Common myeloid progenitor, CD34-positive (primary cell): ENCODE results near the gene DIDO1. TPM values are rescaled to one million over a fixed set of nuclear protein-coding genes. Genes with fewer than 3 reads are reported as not detected.

Experiments
- CTCF ChIA-PET: fragments of 350-600 bp; sonication (Branson Sonifier 250); formaldehyde crosslinking; loops from one replicate; lab custom pipeline; 2021; ENCODE audit warnings: antibody characterized with exemption; lab: Charles Lee
- POLR2A ChIA-PET: fragments of 350-600 bp; sonication (Branson Sonifier 250); formaldehyde crosslinking; loops from one replicate; lab custom pipeline; 2021; ENCODE audit warnings: antibody characterized with exemption; lab: Charles Lee
- DNase-seq, 3 donors: peaks; one replicate each; pipeline versions ENCODE4 v3.0.0 to v3.0.0-alpha.2; 2013
- H3K27ac ChIP-seq, 2 experiments: 1 replicate in 1 of 2; 2 replicates in 1 of 2; pipeline ENCODE4 v1.7.0; 2013; ENCODE audit warnings: inconsistent platforms in 2 of 2, low read length in 2 of 2, mild to moderate bottlenecking in 2 of 2, low read depth in 1 of 2, moderate library complexity in 1 of 2; ENCODE audit not compliant: severe bottlenecking in 2 of 2, insufficient read depth in 1 of 2, poor library complexity in 1 of 2
- H3K27me3 ChIP-seq, 5 experiments: replicated peaks in 2 of 5; 1 replicate in 3 of 5; 2 replicates in 2 of 5; pipeline versions ENCODE4 v1.6.1 to v1.7.0; 2013; ENCODE audit warnings: low read length in 4 of 5, mild to moderate bottlenecking in 2 of 5, moderate library complexity in 2 of 5, inconsistent platforms in 1 of 5; ENCODE audit not compliant: insufficient read depth in 5 of 5, control insufficient read depth in 4 of 5
- H3K36me3 ChIP-seq, 4 experiments: 1 replicate in 2 of 4; 2 replicates in 2 of 4; pipeline versions ENCODE4 v1.6.1 to v1.7.0; 2013; ENCODE audit warnings: low read length in 3 of 4, control low read depth in 1 of 4, mild to moderate bottlenecking in 1 of 4; ENCODE audit not compliant: control insufficient read depth in 4 of 4, insufficient read depth in 4 of 4
- H3K4me1 ChIP-seq, 4 experiments: 1 replicate in 3 of 4; 2 replicates in 1 of 4; pipeline versions ENCODE4 v1.6.1 to v1.7.1; 2013; ENCODE audit warnings: low read length in 3 of 4, mild to moderate bottlenecking in 3 of 4, control low read depth in 1 of 4, inconsistent platforms in 1 of 4, moderate library complexity in 1 of 4; ENCODE audit not compliant: control insufficient read depth in 4 of 4, insufficient read depth in 4 of 4; ENCODE audit errors: control extremely low read depth in 1 of 4
- H3K4me3 ChIP-seq, 7 experiments: 1 replicate in 4 of 7; 2 replicates in 3 of 7; pipeline versions ENCODE4 v1.5.1 to v1.7.0; 2013; ENCODE audit warnings: mild to moderate bottlenecking in 7 of 7, low read length in 6 of 7, moderate library complexity in 6 of 7, inconsistent platforms in 2 of 7, low read depth in 2 of 7, control low read depth in 1 of 7; ENCODE audit not compliant: insufficient read depth in 4 of 7, control insufficient read depth in 1 of 7; ENCODE audit errors: extremely low read depth in 1 of 7
- H3K9me3 ChIP-seq, 5 experiments: 1 replicate in 4 of 5; 2 replicates in 1 of 5; pipeline versions ENCODE4 v1.6.1 to v1.7.1; 2013; ENCODE audit warnings: low read length in 4 of 5, mild to moderate bottlenecking in 2 of 5, inconsistent platforms in 1 of 5, low read depth in 1 of 5, moderate library complexity in 1 of 5; ENCODE audit not compliant: control insufficient read depth in 4 of 5, insufficient read depth in 2 of 5; ENCODE audit errors: control extremely low read depth in 1 of 5
- WGBS: methylation state at CpG from one replicate; pipeline ENCODE4 v1.1.5; 2013; ENCODE audit not compliant: insufficient coverage; 5-methylcytosine and 5-hydroxymethylcytosine counted together
- polyA plus RNA-seq: library from polyadenylated mRNA; unstranded; fragments of 120-200 nt; gene quantifications from one replicate; pipeline ENCODE4 v1.2.1, GENCODE V29; 2013

Gene DIDO1
- 36.4 TPM for polyA plus RNA-seq

- H3K4me3 ChIP-seq: peak within 1 kb of the TSS; percentile 74 to 97 (median 93)
- POLR2A ChIA-PET: interaction anchor here (1.6 to 2.1 kb wide), 2 partner anchors 11 to 12 kb away, joined by 6 to 9 read pairs; partner anchors contain the start of gene GID8
- H3K27ac ChIP-seq: peak within 1 kb of the TSS; percentile 91 to 95
- DNase-seq: peak; percentile 84 to 88 (median 87)
- H3K9me3 ChIP-seq: no peaks in the 10 kb centered on the region
- CTCF ChIA-PET: interaction anchor here (0.7 to 5.4 kb wide), 13 partner anchors 9 to 83 kb away, joined by 3 to 41 read pairs (median 5); partner anchors contain the start of gene GID8
- H3K36me3 ChIP-seq: peaks cover 0 to 7% (median 0%) of the 10 kb centered on the region in 4 experiments
- under 1% methylated on average over 56 of the region's 92 CpGs for WGBS
- H3K4me1 ChIP-seq: peaks cover 20 to 78% (median 60%) of the 10 kb centered on the region in 4 experiments
- no peaks in the 10 kb centered on the region for H3K27me3 ChIP-seq
These were observed at the start of gene DIDO1 for GRCh38 chr20:62926229-62927127. Gene DIDO1, minus strand, starts transcription at chr20:62926505.

- H3K27ac ChIP-seq: no peak overlapping the region
- no peak for DNase-seq
- ChIA-PET CTCF (interaction anchor here (1.0 to 1.6 kb wide), 3 partner anchors 9 to 72 kb away, joined by 3 to 5 read pairs (median 5); no protein-coding TSS in a partner anchor), POLR2A (interaction anchor here (1.0 kb wide), 1 partner anchor 31 kb away, joined by 3 read pairs; no protein-coding TSS in a partner anchor)
- WGBS: 82% methylated on average over 8 of the region's 10 CpGs
- no peaks in the 10 kb centered on the region for H3K36me3 ChIP-seq
- no peak overlapping the region for H3K4me3 ChIP-seq
- peaks cover 0 to 46% (median 28%) of the 10 kb centered on the region in 5 experiments for H3K27me3 ChIP-seq
- no peaks in the 10 kb centered on the region for H3K9me3 ChIP-seq
- peaks cover 3 to 57% (median 43%) of the 10 kb centered on the region in 4 experiments for H3K4me1 ChIP-seq
These were observed 49.0 kb upstream of the DIDO1 start for GRCh38 chr20:62975251-62975760.

- WGBS: 10% methylated on average over 36 of the region's 48 CpGs
- Histone ChIP-seq H3K4me3 (peak overlapping the region in 1 of 7 experiments; percentile 40), H3K27ac (no peak overlapping the region), H3K27me3 (peaks cover 0 to 42% (median 20%) of the 10 kb centered on the region in 5 experiments), H3K36me3 (no peaks in the 10 kb centered on the region), H3K9me3 (no peaks in the 10 kb centered on the region), H3K4me1 (peaks cover 0 to 39% (median 21%) of the 10 kb centered on the region in 4 experiments)
- ChIA-PET POLR2A (interaction anchor here (0.6 to 1.4 kb wide), 3 partner anchors 12 to 33 kb away, joined by 3 to 10 read pairs (median 3); partner anchors contain the start of gene BHLHE23), CTCF (interaction anchor here (0.6 to 1.8 kb wide), 16 partner anchors 8 to 207 kb away, joined by 3 to 16 read pairs (median 3); no protein-coding TSS in a partner anchor)
- DNase-seq: no peak
These were observed 46.8 kb upstream of the DIDO1 start for GRCh38 chr20:62972845-62973745.

- peaks cover 0 to 42% (median 20%) of the 10 kb centered on the region in 5 experiments for H3K27me3 ChIP-seq
- H3K27ac ChIP-seq: no peak overlapping the region
- H3K9me3 ChIP-seq: no peaks in the 10 kb centered on the region
- WGBS: 3% methylated on average over 31 of the region's 38 CpGs
- peaks cover 0 to 30% (median 13%) of the 10 kb centered on the region in 4 experiments for H3K4me1 ChIP-seq
- H3K36me3 ChIP-seq: peaks cover 0 to 8% (median 2%) of the 10 kb centered on the region in 4 experiments
- DNase-seq: peak; percentile 85 to 91 (median 91)
- H3K4me3 ChIP-seq: peak overlapping the region in 2 of 7 experiments; percentile 4 to 40
- ChIA-PET CTCF (interaction anchor here (0.6 to 1.8 kb wide), 15 partner anchors 8 to 208 kb away, joined by 3 to 16 read pairs (median 3); no protein-coding TSS in a partner anchor), POLR2A (interaction anchor here (0.6 to 1.4 kb wide), 3 partner anchors 13 to 33 kb away, joined by 3 to 10 read pairs (median 3); partner anchors contain the start of gene BHLHE23)
These were observed 45.9 kb upstream of the DIDO1 start for GRCh38 chr20:62971950-62972844.

DNA sequence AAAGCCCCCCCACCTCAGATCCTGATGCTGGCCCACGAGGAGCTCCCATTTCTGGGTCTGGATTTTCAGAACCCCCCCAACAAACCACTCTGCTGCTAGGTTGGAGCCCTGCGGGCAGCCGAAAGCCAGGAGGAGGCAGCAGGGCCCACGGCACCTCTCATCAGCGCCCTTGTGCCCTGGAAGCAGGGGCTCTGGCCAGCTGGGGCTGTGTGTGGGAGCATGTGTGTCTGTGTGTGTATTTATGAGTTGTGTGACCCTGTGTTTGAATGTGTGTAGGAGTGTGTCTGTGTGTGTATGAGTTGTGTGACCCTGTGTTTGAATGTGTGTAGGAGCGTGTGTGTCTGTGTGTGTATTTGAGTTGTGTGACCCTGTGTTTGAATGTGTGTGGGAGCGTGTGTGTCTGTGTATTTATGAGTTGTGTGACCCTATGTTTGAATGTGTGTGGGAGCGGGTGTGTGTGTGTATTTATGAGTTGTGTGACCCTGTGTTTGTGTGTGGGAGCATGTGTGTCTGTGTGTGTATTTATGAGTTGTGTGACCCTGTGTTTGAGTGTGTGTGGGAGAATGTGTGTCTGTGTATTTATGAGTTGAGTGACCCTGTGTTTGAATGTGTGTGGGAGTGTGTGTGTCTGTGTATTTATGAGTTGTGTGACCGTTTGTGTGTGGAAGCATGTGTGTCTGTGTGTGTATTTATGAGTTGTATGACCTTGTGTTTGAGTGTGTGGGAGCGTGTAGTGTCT, 45.1 kb upstream of the DIDO1 start:
- no peak for DNase-seq
- peaks cover 0 to 42% (median 20%) of the 10 kb centered on the region in 5 experiments for H3K27me3 ChIP-seq
- H3K27ac ChIP-seq: no peak overlapping the region
- peaks cover 0 to 24% (median 12%) of the 10 kb centered on the region in 4 experiments for H3K4me1 ChIP-seq
- no peak overlapping the region for H3K4me3 ChIP-seq
- ChIA-PET CTCF (interaction anchor here (0.5 to 2.4 kb wide), 10 partner anchors 7 to 209 kb away, joined by 3 to 9 read pairs (median 4); no protein-coding TSS in a partner anchor), POLR2A (no interaction called here)
- H3K36me3 ChIP-seq: peaks cover 0 to 16% (median 7%) of the 10 kb centered on the region in 4 experiments
- WGBS: 86% methylated on average over 10 of the region's 10 CpGs
- H3K9me3 ChIP-seq: no peaks in the 10 kb centered on the region
